ENCODE results near the gene TECR.

DNA sequence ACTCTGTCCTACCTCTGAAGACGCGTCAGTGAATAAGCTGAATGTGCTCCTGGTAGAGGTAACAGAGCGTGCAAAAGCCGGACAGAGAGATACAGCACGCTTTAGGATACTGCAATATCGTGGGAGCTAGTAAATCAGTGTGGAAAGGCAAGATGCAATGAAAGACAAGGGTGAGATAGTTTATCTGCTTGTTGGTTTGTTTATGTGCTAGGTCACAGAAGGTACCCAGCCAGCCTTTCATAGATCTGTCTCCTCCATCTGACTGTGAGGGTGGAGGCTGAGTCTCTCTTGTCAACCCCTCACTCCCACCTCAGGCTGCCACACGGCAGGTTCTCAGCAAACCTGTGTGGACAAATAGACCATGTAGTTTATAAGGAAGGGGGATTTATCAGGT, 32.6 kb upstream of the TECR start:
- TF ChIP-seq NFYB (CRISPR knock-in tag; IDR thresholded peaks at IDR 0.05) (no peak), NR2F2 (IDR thresholded peaks at IDR 0.05; ENCODE audit: borderline replicate concordance, low read depth) (no peak), NFAT5 (CRISPR knock-in tag; IDR thresholded peaks at IDR 0.05) (no peak)
- TF ChIP-seq, protein P1, sequence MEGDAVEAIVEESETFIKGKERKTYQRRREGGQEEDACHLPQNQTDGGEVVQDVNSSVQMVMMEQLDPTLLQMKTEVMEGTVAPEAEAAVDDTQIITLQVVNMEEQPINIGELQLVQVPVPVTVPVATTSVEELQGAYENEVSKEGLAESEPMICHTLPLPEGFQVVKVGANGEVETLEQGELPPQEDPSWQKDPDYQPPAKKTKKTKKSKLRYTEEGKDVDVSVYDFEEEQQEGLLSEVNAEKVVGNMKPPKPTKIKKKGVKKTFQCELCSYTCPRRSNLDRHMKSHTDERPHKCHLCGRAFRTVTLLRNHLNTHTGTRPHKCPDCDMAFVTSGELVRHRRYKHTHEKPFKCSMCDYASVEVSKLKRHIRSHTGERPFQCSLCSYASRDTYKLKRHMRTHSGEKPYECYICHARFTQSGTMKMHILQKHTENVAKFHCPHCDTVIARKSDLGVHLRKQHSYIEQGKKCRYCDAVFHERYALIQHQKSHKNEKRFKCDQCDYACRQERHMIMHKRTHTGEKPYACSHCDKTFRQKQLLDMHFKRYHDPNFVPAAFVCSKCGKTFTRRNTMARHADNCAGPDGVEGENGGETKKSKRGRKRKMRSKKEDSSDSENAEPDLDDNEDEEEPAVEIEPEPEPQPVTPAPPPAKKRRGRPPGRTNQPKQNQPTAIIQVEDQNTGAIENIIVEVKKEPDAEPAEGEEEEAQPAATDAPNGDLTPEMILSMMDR (CRISPR knock-in tag; IDR thresholded peaks at IDR 0.05): no peak
- TF ChIP-seq, protein P2, sequence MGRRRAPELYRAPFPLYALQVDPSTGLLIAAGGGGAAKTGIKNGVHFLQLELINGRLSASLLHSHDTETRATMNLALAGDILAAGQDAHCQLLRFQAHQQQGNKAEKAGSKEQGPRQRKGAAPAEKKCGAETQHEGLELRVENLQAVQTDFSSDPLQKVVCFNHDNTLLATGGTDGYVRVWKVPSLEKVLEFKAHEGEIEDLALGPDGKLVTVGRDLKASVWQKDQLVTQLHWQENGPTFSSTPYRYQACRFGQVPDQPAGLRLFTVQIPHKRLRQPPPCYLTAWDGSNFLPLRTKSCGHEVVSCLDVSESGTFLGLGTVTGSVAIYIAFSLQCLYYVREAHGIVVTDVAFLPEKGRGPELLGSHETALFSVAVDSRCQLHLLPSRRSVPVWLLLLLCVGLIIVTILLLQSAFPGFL (CRISPR knock-in tag; IDR thresholded peaks at IDR 0.05): no peak
